Fibroblast of the aortic adventitia (primary cell): Measurements from ENCODE around the gene EGR2. TPM values are rescaled to one million over a fixed set of nuclear protein-coding genes. Genes with fewer than 3 reads are reported as not detected.

Experiments
- DNase-seq: peaks from one replicate; pipeline ENCODE4 v3.0.0-alpha.2; 2010; ENCODE audit warnings: low read depth
- H3K4me3 ChIP-seq: 2 replicates; pipeline ENCODE4 v1.5.1; 2011; ENCODE audit warnings: low read depth, mild to moderate bottlenecking, control low read depth, low read length, moderate library complexity
- CTCF ChIP-seq: IDR thresholded peaks from 2 replicates; pipeline ENCODE4 v1.5.1; 2011; ENCODE audit warnings: mild to moderate bottlenecking, low read length, control low read depth, inconsistent platforms; ENCODE audit not compliant: insufficient read depth
- total RNA-seq: library from RNA; depleted of rRNA; stranded (reverse); fragments of >200 nt; gene quantifications from 2 replicates; pipeline ENCODE4 v1.2.3, GENCODE V29; 2012; ENCODE audit warnings: low replicate concordance

The EGR2 gene
- total RNA-seq, 1 donor: 0.90 TPM

- no peak for TF ChIP-seq CTCF
- no peak overlapping the region for H3K4me3 ChIP-seq
- peak; percentile 24 for DNase-seq
Measured at GRCh38 chr10:62779487-62780248, 36.5 kb downstream of the EGR2 start.

GRCh38 chr10:62778125-62778524 is 38.0 kb downstream of the EGR2 start:
- TF ChIP-seq CTCF: no peak
- no peak for DNase-seq
- no peak overlapping the region for H3K4me3 ChIP-seq

- TF ChIP-seq CTCF: no peak
- no peak overlapping the region for H3K4me3 ChIP-seq
- DNase-seq: no peak
Measured at GRCh38 chr10:62772186-62772974, 43.8 kb downstream of the EGR2 start.

GRCh38 chr10:62769574-62770242 is 46.5 kb downstream of the EGR2 start:
- no peak overlapping the region for H3K4me3 ChIP-seq
- TF ChIP-seq CTCF: no peak
- DNase-seq: peak; percentile 36

GRCh38 chr10:62766386-62766785 is 49.8 kb downstream of the EGR2 start:
- H3K4me3 ChIP-seq: no peak overlapping the region
- DNase-seq: no peak
- no peak for TF ChIP-seq CTCF

GRCh38 chr10:62765726-62766125 is 50.4 kb downstream of the EGR2 start:
- no peak for TF ChIP-seq CTCF
- DNase-seq: no peak
- no peak overlapping the region for H3K4me3 ChIP-seq
